ENCODE data around the gene H2AZ2. TPM values are rescaled to one million over a fixed set of nuclear protein-coding genes. Genes with fewer than 3 reads are reported as not detected.

The H2AZ2 gene
- total RNA-seq, 1 donor, result 93.7 TPM

DNA sequence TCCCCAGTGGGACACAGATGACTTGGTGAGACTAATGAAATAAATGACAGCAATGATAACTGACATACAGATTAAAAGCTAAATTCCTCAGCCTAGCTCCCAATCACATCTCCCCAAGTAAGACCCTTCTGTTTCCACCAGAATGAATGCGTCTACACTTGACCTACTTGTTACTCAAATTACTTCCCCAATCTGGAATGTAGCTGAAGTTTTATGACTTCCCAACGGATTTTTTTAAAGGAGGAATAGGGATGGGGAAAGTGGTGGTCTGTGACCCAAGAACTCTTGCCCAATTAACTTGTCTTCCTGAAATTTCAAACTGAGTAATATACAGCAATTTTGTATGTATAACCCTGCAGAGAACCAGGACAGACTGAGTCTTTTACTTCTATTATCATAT is 9.1 kb downstream of the H2AZ2 start:
- Histone ChIP-seq H3K27me3 (ENCODE audit: insufficient read depth, low read length) (no peaks in the 10 kb centered on the region), H3K36me3 (ENCODE audit: insufficient read depth, low read length) (peaks cover 38% of the 10 kb centered on the region)
- no peak for DNase-seq (ENCODE audit: insufficient read length, low spot score, missing footprints)

DNA sequence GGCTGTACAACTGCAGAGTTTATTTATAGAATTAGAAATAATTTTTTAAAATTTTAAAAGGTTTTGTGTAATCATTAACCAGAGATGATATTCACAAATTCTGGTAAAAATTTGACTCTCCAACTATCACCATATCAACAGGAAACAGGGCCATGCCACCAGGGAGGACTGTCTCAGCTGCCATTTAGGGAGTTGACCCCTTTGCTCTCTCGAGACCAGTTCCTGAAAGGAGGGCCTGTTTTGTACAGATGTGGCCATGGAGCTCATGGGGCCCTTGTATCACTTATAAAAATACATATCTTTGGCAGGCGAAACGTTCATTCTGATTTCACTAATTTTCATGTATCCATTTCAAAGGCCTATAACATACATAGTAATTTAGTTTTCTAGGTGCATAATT is 20.3 kb downstream of the H2AZ2 start:
- Histone ChIP-seq H3K4me2 (ENCODE audit: insufficient read depth, low read length) (no peak overlapping the region), H2AFZ (ENCODE audit: low read length) (no peak overlapping the region), H3K27me3 (ENCODE audit: insufficient read depth, low read length) (no peaks in the 10 kb centered on the region), H3K79me2 (ENCODE audit: insufficient read depth, low read length) (no peaks in the 10 kb centered on the region), H3K4me3 (ENCODE audit: insufficient read depth, low read length) (no peak overlapping the region), H3K27ac (ENCODE audit: low read depth, low read length) (no peak overlapping the region), H3K36me3 (ENCODE audit: insufficient read depth, low read length) (peaks cover 45% of the 10 kb centered on the region), H4K20me1 (ENCODE audit: insufficient read depth, low read length) (no peaks in the 10 kb centered on the region), H3K4me1 (ENCODE audit: insufficient read depth, low read length) (peaks cover 5% of the 10 kb centered on the region), H3K9me3 (ENCODE audit: low read depth, low read length) (no peaks in the 10 kb centered on the region)
- DNase-seq (ENCODE audit: insufficient read length, low spot score, missing footprints), result no peak
- TF ChIP-seq, protein P1, sequence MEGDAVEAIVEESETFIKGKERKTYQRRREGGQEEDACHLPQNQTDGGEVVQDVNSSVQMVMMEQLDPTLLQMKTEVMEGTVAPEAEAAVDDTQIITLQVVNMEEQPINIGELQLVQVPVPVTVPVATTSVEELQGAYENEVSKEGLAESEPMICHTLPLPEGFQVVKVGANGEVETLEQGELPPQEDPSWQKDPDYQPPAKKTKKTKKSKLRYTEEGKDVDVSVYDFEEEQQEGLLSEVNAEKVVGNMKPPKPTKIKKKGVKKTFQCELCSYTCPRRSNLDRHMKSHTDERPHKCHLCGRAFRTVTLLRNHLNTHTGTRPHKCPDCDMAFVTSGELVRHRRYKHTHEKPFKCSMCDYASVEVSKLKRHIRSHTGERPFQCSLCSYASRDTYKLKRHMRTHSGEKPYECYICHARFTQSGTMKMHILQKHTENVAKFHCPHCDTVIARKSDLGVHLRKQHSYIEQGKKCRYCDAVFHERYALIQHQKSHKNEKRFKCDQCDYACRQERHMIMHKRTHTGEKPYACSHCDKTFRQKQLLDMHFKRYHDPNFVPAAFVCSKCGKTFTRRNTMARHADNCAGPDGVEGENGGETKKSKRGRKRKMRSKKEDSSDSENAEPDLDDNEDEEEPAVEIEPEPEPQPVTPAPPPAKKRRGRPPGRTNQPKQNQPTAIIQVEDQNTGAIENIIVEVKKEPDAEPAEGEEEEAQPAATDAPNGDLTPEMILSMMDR (IDR thresholded peaks at IDR 0.05; ENCODE audit: extremely low read depth, low read depth, low read length), result no peak

More for the DNA sequence above, 9.1 kb downstream of the H2AZ2 start:
- H3K9me3 ChIP-seq (ENCODE audit: low read depth, low read length), result no peaks in the 10 kb centered on the region
- H4K20me1 ChIP-seq (ENCODE audit: insufficient read depth, low read length), result no peaks in the 10 kb centered on the region
- no peak overlapping the region for H3K27ac ChIP-seq (ENCODE audit: low read depth, low read length)
- no peak overlapping the region for H3K4me2 ChIP-seq (ENCODE audit: insufficient read depth, low read length)
- no peaks in the 10 kb centered on the region for H3K4me1 ChIP-seq (ENCODE audit: insufficient read depth, low read length)
- peaks cover 61% of the 10 kb centered on the region for H3K79me2 ChIP-seq (ENCODE audit: insufficient read depth, low read length)
- no peak overlapping the region for H2AFZ ChIP-seq (ENCODE audit: low read length)
- TF ChIP-seq, protein P1 (IDR thresholded peaks at IDR 0.05; ENCODE audit: extremely low read depth, low read depth, low read length), result no peak
- no peak overlapping the region for H3K4me3 ChIP-seq (ENCODE audit: insufficient read depth, low read length)

DNA sequence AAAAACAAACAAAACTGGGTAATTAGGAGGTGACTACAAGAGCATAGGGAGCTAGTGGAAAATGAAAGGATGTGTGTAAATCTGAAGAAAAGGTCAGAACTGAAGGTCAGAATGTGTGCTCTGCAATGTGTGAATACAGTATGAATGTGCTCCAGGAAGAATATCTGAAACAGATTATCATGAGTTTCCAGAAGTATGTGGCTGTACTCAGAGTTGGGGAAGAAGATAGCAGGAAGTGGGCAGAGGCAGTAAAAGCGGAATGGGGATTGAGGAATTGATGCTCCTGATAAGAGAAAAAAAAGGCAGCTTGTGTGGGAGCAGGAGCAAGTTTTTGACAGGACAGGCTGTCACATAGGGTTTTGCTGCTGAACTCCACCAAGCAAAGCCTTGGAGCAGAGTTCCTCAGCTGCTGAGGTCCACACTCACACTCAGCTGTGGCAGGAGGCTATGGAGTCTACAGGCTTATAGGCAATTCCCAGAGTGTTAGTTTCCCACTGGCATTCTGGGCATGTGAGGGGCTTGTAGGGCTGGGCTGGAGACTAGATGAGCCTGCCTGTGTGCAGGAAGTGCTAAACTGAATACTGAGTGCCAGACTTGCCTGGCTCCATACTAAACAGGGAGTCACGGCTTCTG is 22.9 kb downstream of the H2AZ2 start:
- Histone ChIP-seq H3K27ac (ENCODE audit: low read depth, low read length) (no peak overlapping the region), H3K36me3 (ENCODE audit: insufficient read depth, low read length) (peaks cover 26% of the 10 kb centered on the region), H3K4me3 (ENCODE audit: insufficient read depth, low read length) (no peak overlapping the region), H3K9me3 (ENCODE audit: low read depth, low read length) (no peaks in the 10 kb centered on the region), H3K79me2 (ENCODE audit: insufficient read depth, low read length) (no peaks in the 10 kb centered on the region), H3K4me2 (ENCODE audit: insufficient read depth, low read length) (no peak overlapping the region), H4K20me1 (ENCODE audit: insufficient read depth, low read length) (no peaks in the 10 kb centered on the region), H3K27me3 (ENCODE audit: insufficient read depth, low read length) (no peaks in the 10 kb centered on the region), H3K4me1 (ENCODE audit: insufficient read depth, low read length) (peaks cover 5% of the 10 kb centered on the region), H2AFZ (ENCODE audit: low read length) (no peak overlapping the region)
- TF ChIP-seq, protein P1 (IDR thresholded peaks at IDR 0.05; ENCODE audit: extremely low read depth, low read depth, low read length), result no peak
- no peak for DNase-seq (ENCODE audit: insufficient read length, low spot score, missing footprints)

DNA sequence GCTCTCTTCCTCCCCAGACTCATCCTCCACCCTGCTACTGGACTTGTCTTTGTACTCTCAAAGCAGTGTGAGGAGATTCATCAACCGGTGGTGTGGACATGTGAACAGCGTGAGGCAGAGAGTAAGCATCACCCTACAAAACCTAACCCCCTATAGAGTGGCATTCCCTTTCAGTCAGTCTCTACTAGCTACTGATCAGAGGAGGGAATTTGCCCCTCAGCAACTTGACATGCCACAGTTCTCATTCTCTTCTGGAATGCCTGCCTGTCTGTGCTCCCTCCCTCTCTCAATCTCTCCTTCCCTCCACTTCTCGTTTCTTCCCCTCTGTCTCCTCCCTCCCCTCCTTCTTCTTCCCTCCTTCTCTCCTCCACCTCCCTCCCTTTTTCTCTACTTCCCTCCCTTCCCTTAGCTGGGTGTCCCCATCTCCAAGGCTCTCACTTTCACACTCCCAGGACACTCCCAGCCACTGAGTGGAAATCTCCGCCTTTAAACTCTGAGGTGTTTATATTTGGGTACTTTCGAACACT is 24.6 kb downstream of the H2AZ2 start:
- Histone ChIP-seq H4K20me1 (ENCODE audit: insufficient read depth, low read length) (no peaks in the 10 kb centered on the region), H2AFZ (ENCODE audit: low read length) (no peak overlapping the region), H3K4me2 (ENCODE audit: insufficient read depth, low read length) (no peak overlapping the region), H3K27me3 (ENCODE audit: insufficient read depth, low read length) (no peaks in the 10 kb centered on the region), H3K9me3 (ENCODE audit: low read depth, low read length) (no peaks in the 10 kb centered on the region), H3K4me1 (ENCODE audit: insufficient read depth, low read length) (peaks cover 5% of the 10 kb centered on the region), H3K4me3 (ENCODE audit: insufficient read depth, low read length) (no peak overlapping the region), H3K79me2 (ENCODE audit: insufficient read depth, low read length) (no peaks in the 10 kb centered on the region), H3K36me3 (ENCODE audit: insufficient read depth, low read length) (peaks cover 14% of the 10 kb centered on the region), H3K27ac (ENCODE audit: low read depth, low read length) (no peak overlapping the region)
- TF ChIP-seq, protein P1 (IDR thresholded peaks at IDR 0.05; ENCODE audit: extremely low read depth, low read depth, low read length), result no peak
- no peak for DNase-seq (ENCODE audit: insufficient read length, low spot score, missing footprints)
